Activated B cell treated with CpG ODN at 0.5 μM for 24 hours (primary cell): ENCODE measurements around the gene PARVB. TPM values are rescaled to one million over a fixed set of nuclear protein-coding genes. Genes with fewer than 3 reads are reported as not detected.

ENCODE experiments used
- ATAC-seq: fragments of 200-7000 bp; cut with Tn5 transposase; one replicate; pipeline ENCODE4 v1.10.0; 2021; ENCODE audit warnings: low read depth, mild to moderate bottlenecking, moderate library complexity
- CTCF ChIA-PET: fragments of 350-600 bp; sonication (Branson Sonifier 250); formaldehyde crosslinking; loops from one replicate; lab custom pipeline; 2021; ENCODE audit warnings: antibody characterized with exemption; lab: Charles Lee
- POLR2A ChIA-PET: fragments of 350-600 bp; sonication (Branson Sonifier 250); formaldehyde crosslinking; loops from one replicate; lab custom pipeline; 2021; ENCODE audit warnings: antibody characterized with exemption; lab: Charles Lee
- DNase-seq: peaks from one replicate; pipeline ENCODE4 v3.0.0; 2022
- H3K27ac Mint-ChIP-seq: one replicate; pipeline ENCODE4 v1.8.0; 2020; ENCODE audit warnings: mixed read lengths
- H3K27me3 Mint-ChIP-seq: one replicate; pipeline ENCODE4 v1.8.0; 2021; ENCODE audit warnings: mixed read lengths
- H3K36me3 Mint-ChIP-seq: one replicate; pipeline ENCODE4 v1.8.0; 2021; ENCODE audit warnings: low read depth, mixed read lengths
- H3K4me1 Mint-ChIP-seq: one replicate; pipeline ENCODE4 v1.8.0; 2021; ENCODE audit warnings: mixed read lengths
- H3K4me3 Mint-ChIP-seq: one replicate; pipeline ENCODE4 v1.8.0; 2020; ENCODE audit warnings: mild to moderate bottlenecking, mixed read lengths
- H3K9me3 Mint-ChIP-seq: one replicate; pipeline ENCODE4 v1.8.0; 2020; ENCODE audit warnings: mixed read lengths
- intact Hi-C: fragments of 100-400 bp; cut with micrococcal nuclease; formaldehyde crosslinking; loops from one replicate; pipeline ENCODE4 v1.15.1; 2024
- total RNA-seq: library from RNA; stranded (reverse); gene quantifications from 2 replicates; pipeline ENCODE4 v1.2.3, GENCODE V29; 2022
- TF ChIP-seq, protein P1 (sequence below): fragments of 200-600 bp; IDR thresholded peaks from one replicate; pipeline ENCODE4 v1.8.0; 2022; ENCODE audit warnings: antibody characterized with exemption, mild to moderate bottlenecking

PARVB gene
- total RNA-seq, 1 donor from 2014 or later: 53.5 TPM

DNA sequence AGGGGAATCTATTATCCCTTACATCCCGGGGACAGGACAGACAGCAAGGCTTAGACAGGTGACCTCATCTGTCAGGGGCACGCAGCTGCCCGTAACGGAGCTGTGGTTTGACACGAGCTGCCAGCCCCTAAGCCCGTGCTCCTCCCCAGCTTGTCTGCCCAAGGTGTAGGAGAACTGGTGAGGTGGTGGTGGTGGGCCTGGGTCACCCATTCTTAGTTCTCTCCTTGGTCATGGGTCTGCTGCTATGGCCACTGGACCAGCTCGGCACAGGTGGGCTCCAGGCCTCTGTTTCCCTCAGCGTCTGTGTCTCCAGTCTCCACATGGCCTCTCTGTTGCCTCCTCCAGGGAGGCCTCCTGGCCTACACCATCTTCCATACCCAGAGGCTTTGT is 162.0 kb downstream of the PARVB start:
- intact Hi-C loops: loop anchor here (10.0 kb wide), 3 partner anchors 139 to 519 kb away; partner anchors contain the start of genes PRR5 and RTL6
- ChIA-PET POLR2A (no interaction called here), CTCF (no interaction called here)
- H3K27ac Mint-ChIP-seq: no peak overlapping the region
- peaks cover 60% of the 10 kb centered on the region for H3K4me1 Mint-ChIP-seq
- H3K36me3 Mint-ChIP-seq: peaks cover 32% of the 10 kb centered on the region
- ATAC-seq (no peak), DNase-seq (no peak)
- H3K27me3 Mint-ChIP-seq: no peaks in the 10 kb centered on the region
- TF ChIP-seq, protein P1, sequence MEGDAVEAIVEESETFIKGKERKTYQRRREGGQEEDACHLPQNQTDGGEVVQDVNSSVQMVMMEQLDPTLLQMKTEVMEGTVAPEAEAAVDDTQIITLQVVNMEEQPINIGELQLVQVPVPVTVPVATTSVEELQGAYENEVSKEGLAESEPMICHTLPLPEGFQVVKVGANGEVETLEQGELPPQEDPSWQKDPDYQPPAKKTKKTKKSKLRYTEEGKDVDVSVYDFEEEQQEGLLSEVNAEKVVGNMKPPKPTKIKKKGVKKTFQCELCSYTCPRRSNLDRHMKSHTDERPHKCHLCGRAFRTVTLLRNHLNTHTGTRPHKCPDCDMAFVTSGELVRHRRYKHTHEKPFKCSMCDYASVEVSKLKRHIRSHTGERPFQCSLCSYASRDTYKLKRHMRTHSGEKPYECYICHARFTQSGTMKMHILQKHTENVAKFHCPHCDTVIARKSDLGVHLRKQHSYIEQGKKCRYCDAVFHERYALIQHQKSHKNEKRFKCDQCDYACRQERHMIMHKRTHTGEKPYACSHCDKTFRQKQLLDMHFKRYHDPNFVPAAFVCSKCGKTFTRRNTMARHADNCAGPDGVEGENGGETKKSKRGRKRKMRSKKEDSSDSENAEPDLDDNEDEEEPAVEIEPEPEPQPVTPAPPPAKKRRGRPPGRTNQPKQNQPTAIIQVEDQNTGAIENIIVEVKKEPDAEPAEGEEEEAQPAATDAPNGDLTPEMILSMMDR: no peak
- no peaks in the 10 kb centered on the region for H3K9me3 Mint-ChIP-seq
- no peak overlapping the region for H3K4me3 Mint-ChIP-seq

DNA sequence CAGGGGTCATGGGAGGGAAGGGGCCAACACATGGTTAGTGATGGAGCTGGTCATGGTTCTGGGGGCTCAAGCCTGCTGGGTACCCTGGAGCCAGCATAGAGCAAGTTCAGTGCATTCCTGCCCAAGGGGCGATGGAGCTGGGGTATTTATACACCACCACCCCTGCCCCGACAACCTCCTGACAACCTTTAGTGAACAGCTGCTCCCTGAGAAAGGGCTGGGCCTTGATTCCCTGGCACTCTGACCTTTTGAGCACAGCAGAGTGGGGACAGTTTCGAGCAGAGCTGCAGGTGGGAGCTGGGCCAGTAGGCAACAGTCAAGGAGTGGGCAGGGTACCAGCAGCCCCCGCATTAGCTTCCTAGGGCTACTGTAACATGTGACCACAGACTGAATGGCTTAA is 162.6 kb downstream of the PARVB start:
- ChIA-PET POLR2A (no interaction called here), CTCF (no interaction called here)
- H3K4me3 Mint-ChIP-seq: no peak overlapping the region

DNA sequence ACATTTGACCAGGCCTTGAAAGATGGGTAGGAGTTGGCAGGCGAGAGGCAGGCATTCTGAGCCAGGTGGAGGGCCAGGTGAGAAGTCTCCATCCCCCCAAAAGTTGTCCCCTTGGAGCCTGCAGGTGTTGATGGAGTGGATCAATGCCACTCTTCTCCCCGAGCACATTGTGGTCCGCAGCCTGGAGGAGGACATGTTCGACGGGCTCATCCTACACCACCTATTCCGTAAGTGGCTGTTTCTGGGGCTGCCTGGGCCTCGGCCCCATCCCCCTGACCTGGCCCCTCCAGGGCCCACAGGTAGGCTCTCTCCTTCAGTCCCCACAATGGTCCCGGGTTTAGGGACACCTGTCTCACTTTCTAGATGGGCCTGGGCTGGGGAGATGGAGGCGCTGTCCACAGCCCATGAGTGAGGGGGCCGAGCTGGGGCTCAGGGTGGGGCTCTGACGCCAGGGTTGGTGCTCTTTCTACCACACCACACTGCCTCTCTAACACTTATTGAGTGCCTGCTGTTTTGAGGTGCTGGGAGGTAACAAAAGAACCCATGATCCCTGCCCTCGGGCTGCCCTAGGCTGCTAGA is 163.6 kb downstream of the PARVB start:
- H3K9me3 Mint-ChIP-seq: no peaks in the 10 kb centered on the region
- TF ChIP-seq, protein P1: no peak
- intact Hi-C loops: loop anchor here (10.0 kb wide), 3 partner anchors 137 to 517 kb away; partner anchors contain the start of genes PRR5 and RTL6
- peaks cover 32% of the 10 kb centered on the region for H3K36me3 Mint-ChIP-seq
- no peaks in the 10 kb centered on the region for H3K27me3 Mint-ChIP-seq
- no peak overlapping the region for H3K27ac Mint-ChIP-seq
- ATAC-seq: no peak
- H3K4me1 Mint-ChIP-seq: peaks cover 61% of the 10 kb centered on the region
- DNase-seq: no peak
- ChIA-PET POLR2A (interaction anchor here (0.6 kb wide), 1 partner anchor 1224 kb away, joined by 4 read pairs; no protein-coding TSS in a partner anchor), CTCF (no interaction called here)
- no peak overlapping the region for H3K4me3 Mint-ChIP-seq

More for the DNA sequence above, 162.6 kb downstream of the PARVB start:
- DNase-seq (no peak), ATAC-seq (no peak)
- TF ChIP-seq, protein P1: no peak
- intact Hi-C loops: loop anchor here (10.0 kb wide), 3 partner anchors 138 to 518 kb away; partner anchors contain the start of genes PRR5 and RTL6
- H3K4me1 Mint-ChIP-seq: peaks cover 63% of the 10 kb centered on the region
- H3K9me3 Mint-ChIP-seq: no peaks in the 10 kb centered on the region
- peaks cover 32% of the 10 kb centered on the region for H3K36me3 Mint-ChIP-seq
- no peak overlapping the region for H3K27ac Mint-ChIP-seq
- no peaks in the 10 kb centered on the region for H3K27me3 Mint-ChIP-seq

DNA sequence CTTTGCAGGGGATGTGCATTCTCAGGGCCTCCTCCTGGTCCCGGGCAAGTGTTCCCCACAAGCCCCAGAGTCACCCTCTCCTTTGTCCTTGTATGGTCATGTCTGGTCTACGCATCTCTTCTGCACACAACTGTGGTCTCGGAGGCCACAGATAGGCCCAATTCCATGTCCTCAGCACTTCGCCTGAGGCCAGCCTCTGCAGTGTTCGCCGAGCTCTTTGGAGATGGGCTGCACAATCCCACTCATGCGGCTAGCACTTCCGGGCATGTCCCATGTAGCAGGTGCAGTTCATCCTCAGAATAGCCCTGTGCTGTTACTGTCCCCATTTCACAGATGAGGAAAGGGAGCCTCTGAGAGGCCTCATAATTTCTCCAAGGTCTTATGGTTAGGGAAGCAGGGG is 164.2 kb downstream of the PARVB start:
- CTCF ChIA-PET: no interaction called here
- Mint-ChIP-seq H3K27ac (no peak overlapping the region), H3K4me1 (peaks cover 59% of the 10 kb centered on the region), H3K4me3 (no peak overlapping the region), H3K27me3 (no peaks in the 10 kb centered on the region), H3K9me3 (no peaks in the 10 kb centered on the region), H3K36me3 (peaks cover 34% of the 10 kb centered on the region)
- TF ChIP-seq, protein P1: no peak
- DNase-seq (no peak), ATAC-seq (no peak)
- intact Hi-C loops: loop anchor here (10.0 kb wide), 3 partner anchors 136 to 516 kb away; partner anchors contain the start of genes PRR5 and RTL6
- POLR2A ChIA-PET: no interaction called here

DNA sequence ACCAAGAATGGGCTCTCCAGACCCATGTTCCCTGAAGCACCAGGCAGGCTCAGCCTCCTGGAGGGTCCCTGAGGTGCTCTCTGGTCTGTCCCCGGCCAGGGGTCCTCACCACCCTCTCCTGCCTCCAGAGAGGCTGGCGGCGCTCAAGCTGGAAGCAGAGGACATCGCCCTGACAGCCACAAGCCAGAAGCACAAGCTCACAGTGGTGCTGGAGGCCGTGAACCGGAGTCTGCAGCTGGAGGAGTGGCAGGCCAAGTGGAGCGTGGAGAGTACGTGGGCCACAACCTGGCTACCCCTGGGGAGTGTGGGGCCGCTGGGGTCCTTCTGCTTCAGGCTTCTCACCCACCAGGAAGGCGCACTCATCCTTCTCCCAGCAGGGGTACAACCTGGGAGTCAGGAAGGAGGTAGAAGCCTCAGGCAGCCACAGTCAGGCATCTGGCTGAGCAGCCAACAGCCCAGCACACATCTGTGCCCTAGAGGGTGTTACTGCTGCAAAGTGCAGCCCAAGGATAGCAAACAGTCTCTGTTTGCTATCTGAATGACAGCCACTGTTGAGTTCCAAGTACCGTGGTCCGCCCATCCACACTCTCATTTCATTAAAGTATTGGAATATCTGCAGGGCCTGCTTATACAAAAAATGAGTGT is 165.0 kb downstream of the PARVB start:
- H3K4me3 Mint-ChIP-seq: no peak overlapping the region
- H3K27ac Mint-ChIP-seq: no peak overlapping the region
- POLR2A ChIA-PET: no interaction called here
- H3K4me1 Mint-ChIP-seq: peaks cover 60% of the 10 kb centered on the region
- TF ChIP-seq, protein P1: no peak
- CTCF ChIA-PET: no interaction called here
- H3K36me3 Mint-ChIP-seq: peaks cover 34% of the 10 kb centered on the region
- H3K9me3 Mint-ChIP-seq: no peaks in the 10 kb centered on the region
- H3K27me3 Mint-ChIP-seq: no peaks in the 10 kb centered on the region
- ATAC-seq (peak; percentile 32), DNase-seq (peak; percentile 16)
- intact Hi-C loops: loop anchor here (10.0 kb wide), 3 partner anchors 136 to 516 kb away; partner anchors contain the start of genes PRR5 and RTL6
